NCI-H774 (cell line): ENCODE data around the gene URB1.
A peak's percentile ranks its signal among the peaks of the same experiment; 100 is the strongest.
"Not testable (repeated sequence)": the region's sequence is repeated elsewhere in the genome, so short reads cannot be mapped to it uniquely, and the experiment has no call there.

Experiments used
- DNase-seq: peaks from one replicate; lab custom pipeline; 2025; lab: John Stamatoyannopoulos, UW

URB1 gene

DNA sequence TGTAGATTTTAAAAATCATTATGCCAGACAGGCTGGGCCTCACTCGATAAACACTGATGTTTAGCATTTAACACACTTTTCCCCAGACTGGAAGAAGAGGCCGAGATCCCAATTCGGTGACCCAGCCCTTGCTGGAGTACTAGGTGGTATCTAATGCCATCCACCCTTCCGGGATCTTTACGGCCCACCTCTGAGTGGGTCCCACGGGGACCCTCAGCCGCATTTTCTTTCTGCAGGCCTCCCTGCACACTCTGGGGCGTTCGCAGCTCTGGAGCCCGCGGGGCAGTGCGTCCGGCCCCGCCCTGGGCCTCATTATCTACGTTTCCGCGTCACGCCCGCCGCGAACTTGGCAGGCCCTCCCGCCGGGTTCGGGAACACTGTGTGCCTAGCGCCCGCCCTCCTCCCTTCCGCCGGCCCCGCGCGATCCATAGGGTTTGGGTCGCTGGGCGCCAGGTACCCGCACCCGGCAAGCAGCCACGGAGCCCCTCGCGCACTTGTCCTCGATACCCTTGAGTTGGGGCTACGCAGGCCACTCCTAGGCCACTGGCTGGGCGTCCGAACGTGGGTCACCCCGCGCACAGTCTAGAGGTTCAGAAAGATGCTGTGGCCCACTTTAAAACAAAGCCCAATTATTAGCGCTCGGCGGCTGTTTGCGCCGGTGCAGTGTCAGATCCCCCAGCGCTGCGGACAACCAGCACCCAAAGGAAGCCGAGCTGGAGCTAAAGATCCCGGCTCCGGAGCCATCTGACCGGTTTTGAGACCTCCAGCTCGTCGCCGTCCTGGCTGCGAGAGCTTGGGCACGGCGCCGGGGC, 18.7 kb upstream of the URB1 start:
- DNase-seq: peak; percentile 52

DNA sequence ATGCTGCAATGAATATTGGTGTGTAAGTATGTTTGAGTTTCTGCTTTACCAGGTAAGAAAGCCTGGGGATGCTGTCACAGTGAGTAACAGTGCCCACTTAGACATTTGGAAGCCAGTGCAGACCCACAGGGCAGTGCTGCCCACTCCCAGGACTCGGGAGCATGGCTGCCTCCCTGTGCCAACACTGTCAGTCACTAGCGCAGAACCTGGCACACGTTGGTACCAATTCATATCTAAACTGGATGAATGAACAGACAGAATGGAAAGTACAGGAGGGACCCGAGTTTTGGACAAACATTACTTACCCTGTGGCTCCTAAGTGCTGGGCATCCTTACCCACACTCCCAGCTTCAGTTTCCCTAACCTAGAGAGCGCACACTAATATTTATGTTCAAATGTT, 18.1 kb upstream of the URB1 start:
- DNase-seq: no peak

DNA sequence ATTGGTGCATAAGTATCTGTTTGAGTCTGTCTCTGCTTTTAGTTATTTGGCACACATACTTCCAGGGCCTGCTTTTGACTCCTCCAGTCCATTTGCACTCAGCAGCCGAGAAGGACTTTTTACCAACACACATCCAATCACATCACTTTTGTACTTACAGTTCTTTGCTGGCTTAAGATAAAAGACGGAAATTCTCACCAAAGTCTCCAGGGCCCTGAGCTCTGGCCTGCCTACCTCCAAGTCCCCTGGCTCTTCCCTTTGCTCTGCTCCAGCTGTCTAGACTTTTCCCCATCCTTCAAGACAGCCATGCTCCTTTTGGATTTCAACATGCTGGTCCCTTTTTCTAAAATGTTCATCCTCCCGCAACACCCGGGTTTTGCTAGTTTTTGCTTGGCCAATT, 17.5 kb upstream of the URB1 start:
- no peak for DNase-seq

DNA sequence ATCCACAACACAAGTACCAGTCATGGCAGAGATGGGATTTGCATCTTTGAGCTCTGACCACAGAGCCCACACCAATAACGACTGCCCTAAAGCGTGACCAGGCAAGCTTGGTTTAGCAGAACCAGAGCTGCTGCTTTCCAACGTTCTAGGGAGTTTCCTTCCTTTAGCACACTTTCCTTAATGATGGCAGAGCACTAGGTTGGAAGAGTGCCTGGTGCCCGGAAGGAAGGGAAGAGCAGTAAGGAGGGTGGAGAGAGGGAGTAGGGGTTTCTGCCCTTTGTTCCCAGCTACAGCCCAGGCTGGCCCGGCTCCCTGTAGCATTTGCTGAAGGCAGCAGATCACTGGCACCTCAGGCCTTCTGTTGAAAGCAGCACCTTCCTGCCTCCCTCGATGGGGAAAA, 13.6 kb upstream of the URB1 start:
- DNase-seq: no peak

DNA sequence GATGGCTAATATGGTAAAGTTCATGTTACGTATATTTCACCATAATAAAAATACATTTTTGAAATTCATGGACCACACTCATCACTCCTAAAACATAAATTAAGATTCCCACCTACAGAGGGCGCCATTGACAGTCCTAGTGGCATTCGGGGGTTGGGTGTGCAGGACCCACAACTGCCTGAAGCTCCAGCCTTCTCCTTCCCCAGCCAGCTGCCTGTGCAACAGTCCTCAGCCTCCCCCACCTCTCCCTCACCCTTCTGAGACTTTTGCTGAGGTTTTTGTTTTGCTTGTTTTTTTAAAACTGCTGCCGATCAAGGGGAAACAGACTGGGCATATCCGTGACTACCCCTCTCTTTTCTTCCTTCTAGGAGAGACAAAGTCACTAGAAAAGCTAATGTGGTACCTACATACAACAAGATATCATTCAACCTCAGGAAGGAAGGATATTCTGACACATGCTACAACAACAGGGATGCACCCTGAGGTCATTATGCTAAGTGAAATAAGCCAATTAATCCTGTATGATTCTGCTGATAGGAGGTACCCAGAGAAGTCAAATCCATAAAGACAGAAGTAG, 10.5 kb upstream of the URB1 start:
- peak; percentile 58 for DNase-seq

DNA sequence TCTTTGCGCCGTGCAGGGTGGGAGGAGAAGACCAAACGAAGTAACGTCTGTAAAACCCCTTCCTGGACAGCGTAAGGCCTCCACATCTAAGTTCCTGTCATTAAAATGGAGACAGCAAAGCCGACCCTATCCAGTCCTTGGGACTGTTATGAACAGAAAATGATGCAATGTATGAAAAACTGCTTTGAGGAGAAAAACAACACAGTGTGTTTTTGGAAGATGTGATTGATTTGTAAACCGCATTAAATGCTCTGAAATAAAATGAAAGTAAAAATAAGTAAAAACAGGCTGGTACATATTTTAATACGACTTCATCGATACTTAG, 827 bp upstream of the URB1 start:
- no peak for DNase-seq

DNA sequence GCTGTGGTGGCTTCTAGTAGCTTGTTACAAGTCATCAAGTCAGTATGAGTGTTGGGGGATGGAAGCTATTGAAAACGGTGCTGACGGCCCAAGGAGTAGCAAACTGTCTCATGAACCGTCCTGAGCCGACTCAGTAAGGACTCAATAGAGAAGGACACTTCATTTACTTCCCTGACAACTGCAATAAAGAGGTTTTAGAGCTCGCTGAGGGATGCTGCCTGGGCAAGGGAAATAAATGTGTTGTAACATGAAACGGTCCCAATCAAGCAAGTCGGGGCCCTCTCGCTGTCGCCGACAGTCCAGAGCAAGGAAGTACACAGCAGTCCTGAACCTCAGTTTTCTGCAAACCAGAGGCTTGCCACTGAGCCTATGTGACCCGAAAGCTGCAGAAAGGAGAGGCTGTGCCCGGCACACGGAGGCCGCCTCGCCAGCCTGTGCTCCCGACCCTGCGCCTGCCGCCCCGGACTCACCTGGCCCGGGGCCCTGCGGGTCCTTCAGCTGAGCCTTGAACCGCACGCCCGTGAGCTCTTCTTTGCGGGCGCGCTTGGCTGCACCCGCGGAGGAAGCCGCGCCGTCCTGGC, 423 bp downstream of the URB1 start:
- DNase-seq: no peak

DNA sequence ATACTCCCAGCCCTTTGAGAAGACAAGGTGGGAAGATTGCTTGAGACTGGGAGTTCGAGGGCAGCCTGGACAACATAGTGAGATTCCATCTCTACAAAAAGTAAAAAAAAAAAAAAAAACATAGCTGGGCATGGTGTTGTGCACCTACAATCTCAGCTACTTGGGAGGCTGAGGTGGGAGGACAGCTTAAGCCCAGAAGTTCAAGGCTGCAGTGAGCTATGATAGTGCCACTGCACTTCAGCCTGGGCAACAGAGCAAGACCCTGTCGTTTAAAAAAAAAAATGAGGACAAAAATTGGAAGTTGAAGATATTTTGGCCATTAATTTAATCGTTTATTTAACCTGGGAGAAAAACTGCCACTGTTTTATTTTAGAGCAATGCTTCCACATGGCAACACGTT, 1.1 kb downstream of the URB1 start:
- no peak for DNase-seq

DNA sequence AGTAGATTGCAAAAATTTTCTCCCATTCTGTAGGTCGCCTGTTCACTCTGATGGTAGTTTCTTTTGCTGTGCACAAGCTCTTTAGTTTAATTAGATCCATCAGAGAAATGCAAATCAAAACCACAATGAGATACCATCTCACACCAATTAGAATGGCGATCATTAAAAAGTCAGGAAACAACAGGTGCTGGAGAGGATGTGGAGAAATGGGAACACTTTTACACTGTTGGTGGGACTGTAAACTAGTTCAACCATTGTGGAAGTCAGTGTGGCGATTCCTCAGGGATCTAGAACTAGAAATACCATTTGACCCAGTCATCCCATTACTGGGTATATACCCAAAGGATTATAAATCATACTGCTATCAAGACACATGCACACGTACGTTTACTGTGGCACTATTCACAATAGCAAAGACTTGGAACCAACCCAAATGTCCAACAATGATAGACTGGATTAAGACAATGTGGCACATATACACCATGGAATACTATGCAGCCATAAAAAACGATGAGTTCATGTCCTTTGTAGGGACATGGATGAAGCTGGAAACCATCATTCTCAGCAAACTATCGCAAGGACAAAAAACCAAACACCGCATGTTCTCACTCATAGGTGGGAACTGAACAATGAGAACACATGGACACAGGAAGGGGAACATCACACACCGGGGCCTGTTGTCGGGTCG, 2.1 kb downstream of the URB1 start:
- DNase-seq: not testable (repeated sequence)

DNA sequence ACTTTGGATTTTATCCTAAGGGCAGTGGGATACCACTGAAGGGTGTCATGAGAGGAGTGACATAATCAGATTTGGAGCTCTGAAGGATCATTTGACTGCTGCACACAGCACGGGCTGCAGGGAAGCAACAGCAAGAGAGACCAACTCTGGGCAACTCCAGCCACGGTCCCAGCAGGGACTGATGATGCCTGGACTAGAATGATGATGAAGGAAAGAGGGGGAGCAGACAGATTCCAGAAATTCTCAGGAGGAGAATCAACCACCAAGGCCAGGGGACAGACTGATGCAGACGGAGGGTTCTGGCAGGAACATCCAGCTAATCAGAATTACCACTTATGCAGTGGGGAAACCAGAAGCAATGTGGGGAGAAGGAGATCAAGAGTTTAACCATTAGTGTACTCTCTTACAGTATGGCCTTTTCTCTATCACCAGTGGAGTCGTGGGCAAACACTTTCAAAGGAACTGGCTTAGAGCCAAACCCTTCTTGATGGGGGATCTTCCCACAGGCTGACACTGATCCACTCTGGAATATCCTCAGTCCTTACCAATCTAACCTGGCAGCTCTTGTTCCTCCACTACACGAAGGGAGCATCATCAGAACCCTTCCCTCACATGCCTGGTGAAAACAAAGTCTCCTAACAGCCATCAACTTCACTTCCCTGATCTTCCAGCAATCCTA, 3.3 kb downstream of the URB1 start:
- DNase-seq: no peak

DNA sequence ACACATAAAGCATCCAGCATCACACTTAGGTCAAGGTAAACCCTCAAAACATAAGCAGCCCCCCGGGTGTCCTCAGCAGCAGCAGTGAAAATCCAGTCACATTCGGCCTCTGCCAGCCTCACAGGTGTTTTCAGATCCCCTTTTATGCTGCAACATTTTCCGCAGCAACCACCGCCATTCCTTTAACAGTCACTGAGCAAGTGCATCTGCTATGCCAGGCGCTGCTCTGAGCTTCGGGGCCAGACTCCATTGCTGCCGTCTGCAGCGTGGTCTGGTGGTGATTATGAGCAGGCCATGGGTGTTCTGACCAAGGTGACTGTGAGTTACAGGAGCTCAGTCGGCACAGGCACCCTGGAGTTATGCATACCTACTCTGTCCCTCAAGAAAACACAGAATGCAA, 4.5 kb downstream of the URB1 start:
- DNase-seq: no peak

DNA sequence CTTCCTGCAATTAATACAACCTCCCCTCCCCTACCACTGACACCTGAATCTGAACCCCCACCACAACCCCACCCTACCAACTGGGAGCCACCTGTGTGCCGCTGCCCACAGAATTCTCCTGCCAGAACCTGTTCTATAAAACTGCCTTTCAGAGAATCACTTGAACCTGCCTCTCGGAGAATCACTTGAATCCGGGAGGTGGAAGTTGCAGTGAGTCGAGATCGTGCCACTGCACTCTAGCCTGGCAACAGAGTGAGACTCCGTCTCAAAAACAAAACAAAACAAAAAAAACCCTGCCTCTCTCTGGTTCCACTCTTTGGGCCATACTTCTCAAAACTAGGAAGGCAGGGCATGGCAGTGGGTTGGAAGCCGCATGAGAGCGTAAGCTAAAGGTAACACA, 5.7 kb downstream of the URB1 start:
- DNase-seq: peak; percentile 66

DNA sequence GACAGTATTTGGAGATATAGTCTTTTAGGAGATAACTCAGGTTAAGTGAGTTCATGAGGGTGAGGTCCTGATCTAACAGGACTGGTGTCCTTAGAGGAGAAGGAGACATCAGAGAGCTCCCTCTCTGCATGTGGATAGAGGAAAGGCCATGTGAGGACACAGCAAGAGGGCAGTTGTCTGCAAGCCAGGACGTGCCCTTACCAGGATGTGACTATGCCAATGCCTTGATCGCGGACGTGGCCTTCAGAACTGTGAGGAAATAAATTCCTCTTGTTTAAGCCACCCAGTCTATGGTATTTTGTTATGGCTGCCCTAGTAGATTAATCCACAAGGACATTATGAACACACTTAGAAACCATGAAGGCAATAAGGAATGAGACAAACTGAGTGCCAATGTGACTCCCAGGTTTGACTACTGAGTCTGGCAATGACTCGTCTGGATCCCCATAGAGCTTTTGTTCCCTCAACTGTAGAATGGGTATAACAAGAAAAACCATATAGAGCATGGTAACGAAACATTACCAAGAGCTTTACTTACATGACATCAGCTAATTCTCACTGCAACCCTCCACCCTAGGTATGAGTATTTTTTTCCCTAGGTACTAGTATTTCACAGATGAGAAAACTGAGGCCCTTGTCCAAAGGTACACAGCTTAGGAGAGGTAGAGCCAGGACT, 6.5 kb downstream of the URB1 start:
- DNase-seq: peak; percentile 60

DNA sequence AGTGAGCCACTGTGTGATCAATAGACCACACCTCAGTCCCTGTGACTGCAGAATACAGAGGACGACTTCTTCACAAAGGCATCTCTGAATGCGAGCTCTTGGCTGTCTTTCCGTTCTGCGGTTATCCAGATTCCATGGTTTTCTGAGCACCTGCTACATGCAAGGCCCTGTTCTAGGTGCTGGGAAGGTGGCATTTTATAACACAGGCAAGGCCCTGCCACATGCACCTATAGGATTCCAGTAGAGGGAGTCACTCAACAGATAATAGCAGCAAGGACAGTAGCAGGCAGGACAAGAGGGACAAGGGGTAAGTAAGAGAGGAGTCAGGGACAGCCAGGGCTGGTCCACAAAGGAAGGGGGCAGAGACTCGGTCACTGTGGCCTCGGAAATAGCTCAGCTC, 9.0 kb downstream of the URB1 start:
- DNase-seq: no peak

DNA sequence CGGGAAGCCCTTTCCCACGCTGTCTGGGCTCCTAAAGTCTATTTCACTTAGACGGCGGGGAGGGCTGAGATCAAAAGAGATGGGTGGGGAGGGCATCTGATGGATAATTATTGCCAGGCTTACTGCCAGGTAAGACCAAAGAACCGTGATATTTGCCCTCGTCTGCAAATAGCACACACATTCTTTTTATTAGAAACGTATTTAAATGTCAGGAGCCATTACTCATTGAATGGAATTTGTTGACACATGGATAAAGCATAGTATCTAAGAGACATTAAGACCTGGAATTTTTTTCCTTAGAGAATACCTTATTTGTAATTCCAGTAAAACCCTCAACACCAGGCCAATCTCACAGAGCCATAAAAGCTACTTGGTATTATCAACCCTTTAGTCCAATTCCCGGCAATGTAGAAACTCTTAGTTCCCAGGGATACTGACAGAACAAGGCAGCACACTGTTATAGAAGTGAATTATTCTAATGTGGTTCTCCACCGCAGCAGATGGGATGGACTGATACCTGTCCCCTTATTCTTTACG, 10.6 kb downstream of the URB1 start:
- DNase-seq: peak; percentile 77

DNA sequence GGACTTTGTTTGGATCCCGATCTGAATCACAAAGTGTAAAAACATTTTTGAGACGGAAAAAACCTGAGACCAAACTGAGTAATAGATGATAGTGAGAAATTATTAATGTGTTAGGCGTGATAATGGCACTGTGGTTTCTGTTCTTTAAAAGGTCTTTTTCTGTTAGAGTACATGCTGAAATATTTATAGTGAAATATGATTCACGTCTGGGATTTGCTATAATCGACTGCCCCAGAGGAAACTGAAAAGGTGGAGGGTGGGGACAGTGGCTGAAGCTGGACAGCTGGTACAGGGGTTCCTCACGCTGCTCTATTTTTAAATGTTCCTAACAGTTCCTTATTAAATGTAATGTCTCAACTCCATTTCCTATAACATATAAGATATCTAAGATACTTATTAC, 11.2 kb downstream of the URB1 start:
- DNase-seq: no peak

DNA sequence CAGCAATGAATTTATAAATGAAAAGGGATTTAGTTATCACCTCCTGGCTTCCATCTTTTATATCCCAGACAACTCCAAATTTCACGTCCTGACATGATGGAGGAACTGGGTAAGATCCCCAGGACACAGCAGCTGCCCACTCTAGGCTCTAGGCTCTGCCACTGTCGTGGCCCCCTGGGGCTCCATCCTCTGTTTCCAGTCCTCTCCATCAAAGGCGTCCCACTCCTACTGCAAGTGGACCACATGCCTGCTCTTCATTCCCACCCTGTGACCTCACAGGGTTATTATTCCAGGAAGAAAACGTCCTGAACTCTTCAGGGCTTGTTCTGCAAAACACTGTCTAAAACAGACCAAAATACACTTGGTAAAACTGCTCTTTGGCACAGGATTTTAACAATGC, 11.9 kb downstream of the URB1 start:
- DNase-seq: no peak

DNA sequence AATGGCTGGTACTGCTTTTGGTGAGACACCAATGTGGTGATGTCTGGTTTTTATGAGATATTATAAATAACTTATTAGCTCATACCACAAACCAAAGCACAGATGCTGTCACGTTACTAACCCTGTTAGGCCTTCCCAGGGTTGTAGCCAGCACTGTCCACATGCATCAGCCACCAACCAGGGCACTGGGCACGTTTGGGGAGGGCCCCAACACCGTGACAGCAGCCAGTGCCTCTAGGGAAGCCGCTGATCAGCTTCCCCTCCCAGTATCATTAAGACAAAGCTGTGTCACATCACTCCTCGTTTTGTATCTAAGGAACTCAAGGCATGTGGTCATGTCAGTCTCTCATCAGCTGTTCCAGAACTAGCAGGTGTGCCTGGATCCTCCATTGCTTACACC, 13.9 kb downstream of the URB1 start:
- no peak for DNase-seq

DNA sequence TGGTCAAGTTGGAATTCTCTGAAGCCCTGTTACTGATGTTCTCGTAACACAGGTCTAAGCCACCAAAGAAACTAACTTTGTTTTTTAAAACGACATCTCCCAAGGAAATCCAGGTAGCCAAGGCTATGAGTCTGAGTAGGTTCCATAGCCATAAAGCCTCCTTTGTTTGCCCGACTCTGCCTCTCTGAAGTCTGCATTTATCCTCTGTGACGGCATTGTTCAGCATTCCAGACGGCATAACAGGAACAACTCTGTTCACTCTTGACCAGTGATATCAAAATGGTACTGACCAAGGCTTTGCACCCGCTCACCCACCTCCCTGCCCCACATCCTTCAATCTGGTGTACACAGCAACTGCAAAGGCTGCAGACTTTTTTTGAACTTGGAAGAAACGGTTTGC, 14.8 kb downstream of the URB1 start:
- no peak for DNase-seq

DNA sequence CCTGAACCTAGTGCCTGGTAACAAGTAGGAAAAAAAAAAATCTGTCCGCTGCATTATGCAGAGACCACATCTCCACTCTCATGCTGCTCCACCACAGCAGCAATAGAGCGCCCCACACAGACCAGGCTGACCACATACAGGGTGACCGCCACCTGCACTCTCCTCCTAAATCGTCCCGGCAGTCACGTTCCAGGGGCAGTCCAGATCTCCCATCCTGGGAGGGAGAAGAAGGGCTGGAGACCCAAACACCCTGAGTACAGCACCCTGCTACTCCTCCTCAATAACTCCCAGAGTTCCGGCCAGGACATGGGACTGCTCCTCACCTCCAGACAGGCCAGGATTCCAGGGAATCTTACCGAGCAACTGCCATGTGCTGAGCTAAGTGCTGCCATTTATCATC, 15.3 kb downstream of the URB1 start:
- DNase-seq: no peak

DNA sequence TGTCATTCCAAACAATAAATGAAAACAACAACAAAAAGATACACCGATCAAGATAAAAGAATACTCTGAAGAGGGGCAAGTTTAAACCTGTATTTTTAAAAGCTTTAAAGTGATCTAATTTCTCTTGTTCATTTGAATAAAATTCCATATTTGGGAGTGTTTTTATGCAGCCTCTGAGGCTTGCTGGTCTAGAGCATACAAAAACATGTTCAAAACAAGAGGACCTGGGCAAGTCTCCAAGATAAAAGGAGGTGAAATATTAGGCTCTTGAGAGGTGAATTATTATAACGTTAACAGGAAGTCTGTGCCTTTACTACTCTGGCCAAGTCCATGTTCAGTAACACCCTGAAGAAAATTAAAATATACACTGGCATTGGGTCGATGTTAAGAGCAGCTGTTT, 20.1 kb downstream of the URB1 start:
- peak; percentile 20 for DNase-seq

DNA sequence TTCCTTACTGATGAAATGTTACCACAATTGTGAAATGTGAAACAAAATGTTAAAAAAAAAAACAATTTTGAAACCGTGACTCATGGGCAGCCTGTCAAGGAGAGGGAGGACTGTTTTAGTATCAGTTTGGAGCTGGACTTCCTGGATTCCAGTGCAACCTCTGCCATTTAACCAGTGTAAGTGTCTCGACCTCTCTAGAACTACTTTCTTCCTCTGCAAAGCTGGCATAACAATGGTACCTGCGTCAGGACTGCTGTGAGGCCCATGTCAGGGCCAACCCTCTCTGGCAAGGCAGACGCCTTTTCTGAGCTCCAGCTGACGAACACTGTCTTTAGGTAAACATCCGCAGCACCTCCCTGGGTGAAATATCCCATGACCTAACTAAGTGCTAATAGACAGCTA, 20.9 kb downstream of the URB1 start:
- DNase-seq: peak; percentile 62
